Measurements from ENCODE around the gene RING1.

GRCh38 chr6:33203443-33204164 is 4.7 kb upstream of the RING1 start:
- no peak for TF ChIP-seq POLR2A (IDR thresholded peaks at IDR 0.05; ENCODE audit: low read depth, low read length)
- TF ChIP-seq TAF1 (IDR thresholded peaks at IDR 0.05; ENCODE audit: borderline replicate concordance, low read depth, low read length), result no peak
- TF ChIP-seq POLR2AphosphoS5 (IDR thresholded peaks at IDR 0.05; ENCODE audit: low read depth, low read length), result no peak
